GM12878 (cell line): ENCODE measurements around the gene SPTBN1. TPM values are rescaled to one million over a fixed set of nuclear protein-coding genes. Genes with fewer than 3 reads are reported as not detected.

Experiments used
- ATAC-seq: fragments of 200-7000 bp; cut with Tn5 transposase; 3 replicates; pipeline ENCODE4 v1.9.1; 2020; ENCODE audit warnings: mild to moderate bottlenecking, moderate library complexity
- BruUV-seq: library from RNA; stranded (reverse); fragments of 400-500 nt; replicated peaks from 2 replicates; lab custom pipeline; 2021; lab: Mats Ljungman, UMichigan
- CTCF ChIA-PET: fragments of 300-600 bp; sonication (Branson Sonifier 250); formaldehyde crosslinking; extraction: SDS; loops from one replicate; lab custom pipeline; 2021; ENCODE audit warnings: inconsistent platforms; lab: Yijun Ruan, JAX
- POLR2A ChIA-PET: fragments of 350-600 bp; formaldehyde crosslinking; extraction: SDS; loops from one replicate; lab custom pipeline; 2021; ENCODE audit warnings: inconsistent platforms; lab: Charles Lee
- RAD21 ChIA-PET: fragments of 300-600 bp; sonication (Branson Sonifier 250); formaldehyde crosslinking; loops from one replicate; lab custom pipeline; 2023; ENCODE audit warnings: antibody characterized with exemption; ENCODE audit not compliant: unreplicated experiment; lab: Charles Lee
- SMC1A ChIA-PET: fragments of 300-600 bp; sonication (Branson Sonifier 250); formaldehyde crosslinking; loops from one replicate; lab custom pipeline; 2023; ENCODE audit not compliant: unreplicated experiment, uncharacterized antibody; lab: Charles Lee
- DNase-seq: peaks from one replicate; pipeline ENCODE4 v3.0.0-alpha.2; 2011; ENCODE audit warnings: low read depth, low spot score
- FAIRE-seq: peaks from 3 replicates; lab custom pipeline; 2011; peaks lifted over from hg19 to GRCh38; lab: Jason Lieb, UNC
- H2AFZ ChIP-seq: 2 replicates; pipeline ENCODE4 v1.6.0; 2011; ENCODE audit warnings: low read depth, low read length, control low read depth; ENCODE audit not compliant: control insufficient read depth
- H3K27ac ChIP-seq: 2 replicates; pipeline ENCODE4 v1.5.1; 2011; ENCODE audit warnings: control low read depth; ENCODE audit not compliant: control insufficient read depth, insufficient read depth
- H3K27me3 ChIP-seq, 2 experiments: replicated peaks in 1 of 2; 2 replicates each; pipeline versions ENCODE4 v1.6.0 to v1.6.1; 2011; ENCODE audit warnings: low read length in 1 of 2; ENCODE audit not compliant: control insufficient read depth in 2 of 2, insufficient read depth in 2 of 2
- H3K36me3 ChIP-seq, 2 experiments: 2 replicates each; pipeline ENCODE4 v1.5.1; 2011; ENCODE audit warnings: low read length in 1 of 2; ENCODE audit not compliant: control insufficient read depth in 2 of 2, insufficient read depth in 2 of 2
- H3K4me1 ChIP-seq: 2 replicates; pipeline ENCODE4 v1.6.1; 2011; ENCODE audit warnings: mild to moderate bottlenecking, low read length, moderate library complexity, mixed read lengths; ENCODE audit not compliant: control insufficient read depth, insufficient read depth
- H3K4me2 ChIP-seq: 2 replicates; pipeline ENCODE4 v1.6.0; 2011; ENCODE audit warnings: control low read depth; ENCODE audit not compliant: control insufficient read depth, insufficient read depth
- H3K4me3 ChIP-seq: fragments of 200-600 bp; sonication (generic); 2 replicates; pipeline ENCODE4 v1.5.1; 2016
- H3K79me2 ChIP-seq: 2 replicates; pipeline ENCODE4 v1.6.0; 2011; ENCODE audit warnings: low read length; ENCODE audit not compliant: control insufficient read depth, insufficient read depth
- H3K9ac ChIP-seq: 2 replicates; pipeline ENCODE4 v1.8.0; 2011; ENCODE audit warnings: low read length, control low read depth, mixed read lengths; ENCODE audit not compliant: control insufficient read depth, insufficient read depth
- H3K9me3 ChIP-seq: replicated peaks from 3 replicates; pipeline ENCODE4 v1.5.1; 2011; ENCODE audit warnings: mild to moderate bottlenecking, low read length; ENCODE audit not compliant: control insufficient read depth, insufficient read depth
- H4K20me1 ChIP-seq: 2 replicates; pipeline ENCODE4 v1.6.0; 2011; ENCODE audit not compliant: control insufficient read depth, insufficient read depth
- CEBPB ChIP-seq, 2 experiments: fragments of 150-350 bp in 1 of 2; IDR thresholded peaks; 2 replicates each; pipeline ENCODE4 v1.6.1; 2012 to 2014; ENCODE audit warnings: low read depth in 2 of 2, low read length in 2 of 2, borderline replicate concordance in 1 of 2, inconsistent platforms in 1 of 2
- EP300 ChIP-seq, 2 experiments: fragments of 150-350 bp in 1 of 2; IDR thresholded peaks; 2 replicates each; pipeline ENCODE4 v1.6.1; 2011 to 2012; ENCODE audit warnings: low read depth in 2 of 2, low read length in 2 of 2, borderline replicate concordance in 1 of 2, improper control_type of control experiment in 1 of 2, inconsistent platforms in 1 of 2; ENCODE audit not compliant: control insufficient read depth in 1 of 2
- FOXK2 ChIP-seq: fragments of 450-650 bp; IDR thresholded peaks from 2 replicates; pipeline ENCODE4 v1.6.1; 2017; ENCODE audit warnings: mild to moderate bottlenecking, moderate library complexity
- IKZF2 ChIP-seq, 2 experiments: fragments of 450-650 bp; IDR thresholded peaks; 2 replicates each; pipeline ENCODE4 v1.6.1; 2017; ENCODE audit warnings: mild to moderate bottlenecking in 2 of 2, moderate library complexity in 2 of 2
- MAX ChIP-seq: IDR thresholded peaks from 2 replicates; pipeline ENCODE4 v1.6.1; 2012; ENCODE audit warnings: low read depth, low read length, improper control_type of control experiment
- NFYB ChIP-seq: IDR thresholded peaks from 2 replicates; pipeline ENCODE4 v1.6.1; 2011; ENCODE audit warnings: low read depth, mild to moderate bottlenecking, low read length, improper control_type of control experiment, moderate library complexity; ENCODE audit not compliant: insufficient read depth
- PAX5 ChIP-seq: IDR thresholded peaks from 2 replicates; pipeline ENCODE4 v1.6.1; 2011; ENCODE audit warnings: low read depth, low read length, borderline replicate concordance
- PML ChIP-seq: IDR thresholded peaks from 2 replicates; pipeline ENCODE4 v1.6.1; 2012; ENCODE audit warnings: low read length, inconsistent platforms
- USF2 ChIP-seq: IDR thresholded peaks from 2 replicates; pipeline ENCODE4 v1.6.1; 2011; ENCODE audit warnings: low read depth, low read length, improper control_type of control experiment, borderline replicate concordance
- YY1 ChIP-seq: IDR thresholded peaks from 2 replicates; pipeline ENCODE4 v1.6.1; 2011; ENCODE audit warnings: low read depth, mild to moderate bottlenecking, low read length
- WGBS: methylation state at CpG from one replicate; pipeline ENCODE4 v1.1.6; 2016; ENCODE audit warnings: low lambda C conversion rate; ENCODE audit not compliant: insufficient replicate concordance, insufficient coverage; ENCODE audit errors: missing lambda C conversion rate; 5-methylcytosine and 5-hydroxymethylcytosine counted together
- in situ Hi-C: fragments of 300-500 bp; cut with MboI; formaldehyde crosslinking; loops from 9 replicates; pipeline ENCODE4 v1.14.3; 2018; ENCODE audit warnings: mixed read lengths
- intact Hi-C: fragments of 100-400 bp; cut with micrococcal nuclease; formaldehyde crosslinking; loops from one replicate; pipeline ENCODE4 v1.14.2; 2022; ENCODE audit not compliant: unreplicated experiment
- polyA plus RNA-seq, 11 experiments: library from polyadenylated mRNA; depleted of rRNA in 4 of 11; unstranded in 6 of 11; stranded (reverse) in 5 of 11; fragments of >200 nt; fragmentation: Nextera tagmentation in 4 of 11; fragmentation: Illumina TruSeq in 1 of 11; extraction: Ambion mirVana in 4 of 11; extraction: Trizol in 1 of 11; gene quantifications; 1 replicate in 1 of 11; 2 replicates in 10 of 11; pipeline versions ENCODE4 v1.2.1 to v1.2.3, GENCODE V29; 2011 to 2016; ENCODE audit warnings: inconsistent platforms in 2 of 11, missing spikeins in 2 of 11, low read depth in 1 of 11
- total RNA-seq, 4 experiments: library from RNA; depleted of rRNA in 3 of 4; stranded (reverse); fragments of >200 nt in 3 of 4; fragmentation: Illumina TruSeq in 1 of 4; extraction: Trizol in 1 of 4; gene quantifications; 2 replicates each; pipeline versions ENCODE4 v1.2.1 to v1.2.3, GENCODE V29; 2013 to 2021

Gene SPTBN1
- total and polyA plus RNA-seq, 10 of the 15 experiments (the other 5 are each of a cell fraction or from before 2014, with no cell fraction given) = 20.6 to 154 (median 76.7) TPM

DNA sequence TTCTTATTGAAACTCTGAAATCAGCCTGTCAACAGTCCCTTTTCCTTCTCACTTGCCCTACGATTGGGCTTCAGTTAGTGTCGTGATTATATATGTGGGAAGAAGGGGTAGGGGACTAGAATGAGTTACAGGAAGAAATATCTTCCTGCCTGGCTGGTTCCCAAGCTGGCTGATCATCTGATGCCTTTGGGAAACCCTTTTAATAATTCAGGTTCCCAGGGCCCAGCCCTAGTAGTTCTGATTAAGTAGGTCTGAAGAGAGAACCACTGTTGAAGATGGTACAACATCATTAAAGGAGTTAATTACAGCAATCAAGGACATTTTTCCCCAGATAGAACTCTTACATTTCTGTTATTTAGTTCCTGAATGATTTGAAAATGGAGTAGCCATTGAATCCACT lies 157.3 kb downstream of the SPTBN1 start:
- CTCF ChIA-PET = no interaction called here
- Histone ChIP-seq H3K4me1 (peaks cover 2% of the 10 kb centered on the region; the same call in 1 of the 2 replicates), H3K4me2 (no peak overlapping the region), H3K27me3 (no peaks in the 10 kb centered on the region), H3K79me2 (peaks cover 55% of the 10 kb centered on the region), H3K9me3 (no peaks in the 10 kb centered on the region), H3K9ac (no peak overlapping the region), H2AFZ (no peak overlapping the region), H4K20me1 (no peaks in the 10 kb centered on the region), H3K36me3 (peaks cover 14 to 34% of the 10 kb centered on the region in 2 experiments), H3K27ac (peak overlapping the region; percentile 5; the same call in 1 of the 2 replicates), H3K4me3 (no peak overlapping the region)
- RAD21 ChIA-PET = no interaction called here
- POLR2A ChIA-PET = no interaction called here
- BruUV-seq = no TSS peak
- SMC1A ChIA-PET = interaction anchor here (1.3 to 1.9 kb wide), 4 partner anchors 23 to 41 kb away, joined by 3 to 7 read pairs (median 3); no protein-coding TSS in a partner anchor
- FAIRE-seq (no peak), ATAC-seq (no peak), DNase-seq (no peak)
- WGBS = 89% methylated on average over 2 of the region's 2 CpGs
- in situ Hi-C loops (no loop called here), intact Hi-C loops (no loop called here)
- no peak for TF ChIP-seq MAX
- no peak for TF ChIP-seq YY1
- TF ChIP-seq NFYB = no peak
- no peak for TF ChIP-seq PAX5
- TF ChIP-seq FOXK2 = no peak
- no peak for TF ChIP-seq PML
- TF ChIP-seq CEBPB (IDR thresholded peaks at IDR 0.05; ENCODE audit: borderline replicate concordance in 1 of 2, low read depth in 2 of 2, low read length in 2 of 2) = no peak
- no peak for TF ChIP-seq USF2
- no peak for TF ChIP-seq IKZF2 (IDR thresholded peaks at IDR 0.05)
- no peak for TF ChIP-seq EP300 (IDR thresholded peaks at IDR 0.05; ENCODE audit: borderline replicate concordance in 1 of 2, control insufficient read depth in 1 of 2, low read depth in 2 of 2, low read length in 2 of 2)
